Measurements from ENCODE around the gene DUOX1. TPM values are rescaled to one million over a fixed set of nuclear protein-coding genes. Genes with fewer than 3 reads are reported as not detected.

The DUOX1 gene
- total and polyA plus RNA-seq, 9 of the 15 experiments (the other 6 are each of a cell fraction or from before 2014, with no cell fraction given): 0.01 to 0.22 (median 0.01) TPM; not detected in 6

DNA sequence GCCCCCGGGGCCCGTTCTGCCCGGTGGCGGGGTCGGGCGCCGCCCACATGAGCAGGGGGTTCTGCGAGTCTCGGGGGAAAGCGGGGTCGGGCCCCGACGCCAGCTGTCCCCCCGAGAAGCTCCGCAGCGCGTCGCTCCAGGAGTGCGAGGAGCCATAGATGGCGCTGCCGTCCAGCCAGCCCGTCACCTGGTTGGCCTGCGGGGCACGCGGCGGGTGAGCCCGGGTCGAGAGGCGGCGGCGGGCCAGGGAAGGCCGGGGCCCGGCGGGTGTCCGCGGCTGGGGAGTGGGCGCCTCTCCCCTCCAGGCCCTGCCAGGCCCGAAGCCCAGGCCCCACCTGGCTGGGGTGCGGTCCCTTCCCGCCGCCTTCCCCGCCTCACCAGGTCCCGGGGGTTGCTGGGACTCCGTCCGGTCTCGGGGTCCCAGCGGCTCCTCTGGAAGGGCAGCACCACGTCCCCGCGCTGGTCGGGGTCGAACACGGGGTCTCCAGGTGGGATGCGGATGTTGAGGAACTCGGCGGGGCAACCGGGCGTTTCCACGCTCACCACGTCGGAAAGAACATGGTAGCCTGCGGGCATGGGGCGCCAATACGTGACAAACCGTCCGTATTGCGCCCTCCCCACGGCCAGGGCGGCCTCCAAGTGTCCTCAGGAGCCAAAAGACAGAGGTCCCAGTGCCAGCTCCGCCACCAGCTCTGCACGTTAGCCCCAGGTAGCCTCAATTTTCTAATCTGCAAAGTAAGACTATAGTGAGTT lies 18.2 kb upstream of the DUOX1 start:
- intact Hi-C loops (cut with micrococcal nuclease): no loop called here

More for the DNA sequence above, 18.2 kb upstream of the DUOX1 start:
- TF ChIP-seq AFF4 (CRISPR knock-in tag; IDR thresholded peaks at IDR 0.05) (no peak), RBM25 (IDR thresholded peaks at IDR 0.05; ENCODE audit: low read depth, low read length, severe bottlenecking) (no peak), EGR1 (conservative IDR thresholded peaks at IDR 0.05) (no peak), ESRRB (CRISPR knock-in tag; IDR thresholded peaks at IDR 0.05; ENCODE audit: borderline replicate concordance) (no peak), ZFX (CRISPR knock-in tag; IDR thresholded peaks at IDR 0.05) (no peak), HMG20B (CRISPR knock-in tag; IDR thresholded peaks at IDR 0.05) (no peak), DNMT1 (IDR thresholded peaks at IDR 0.05) (no peak), DPF2 (IDR thresholded peaks at IDR 0.05) (no peak), ZNF121 (CRISPR knock-in tag; conservative IDR thresholded peaks at IDR 0.05) (no peak)
- TF ChIP-seq, protein P1, sequence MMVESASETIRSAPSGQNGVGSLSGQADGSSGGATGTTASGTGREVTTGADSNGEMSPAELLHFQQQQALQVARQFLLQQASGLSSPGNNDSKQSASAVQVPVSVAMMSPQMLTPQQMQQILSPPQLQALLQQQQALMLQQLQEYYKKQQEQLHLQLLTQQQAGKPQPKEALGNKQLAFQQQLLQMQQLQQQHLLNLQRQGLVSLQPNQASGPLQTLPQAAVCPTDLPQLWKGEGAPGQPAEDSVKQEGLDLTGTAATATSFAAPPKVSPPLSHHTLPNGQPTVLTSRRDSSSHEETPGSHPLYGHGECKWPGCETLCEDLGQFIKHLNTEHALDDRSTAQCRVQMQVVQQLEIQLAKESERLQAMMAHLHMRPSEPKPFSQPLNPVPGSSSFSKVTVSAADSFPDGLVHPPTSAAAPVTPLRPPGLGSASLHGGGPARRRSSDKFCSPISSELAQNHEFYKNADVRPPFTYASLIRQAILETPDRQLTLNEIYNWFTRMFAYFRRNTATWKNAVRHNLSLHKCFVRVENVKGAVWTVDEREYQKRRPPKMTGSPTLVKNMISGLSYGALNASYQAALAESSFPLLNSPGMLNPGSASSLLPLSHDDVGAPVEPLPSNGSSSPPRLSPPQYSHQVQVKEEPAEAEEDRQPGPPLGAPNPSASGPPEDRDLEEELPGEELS (CRISPR knock-in tag; IDR thresholded peaks at IDR 0.05; ENCODE audit: borderline replicate concordance): no peak
- TF ChIP-seq, protein P2, sequence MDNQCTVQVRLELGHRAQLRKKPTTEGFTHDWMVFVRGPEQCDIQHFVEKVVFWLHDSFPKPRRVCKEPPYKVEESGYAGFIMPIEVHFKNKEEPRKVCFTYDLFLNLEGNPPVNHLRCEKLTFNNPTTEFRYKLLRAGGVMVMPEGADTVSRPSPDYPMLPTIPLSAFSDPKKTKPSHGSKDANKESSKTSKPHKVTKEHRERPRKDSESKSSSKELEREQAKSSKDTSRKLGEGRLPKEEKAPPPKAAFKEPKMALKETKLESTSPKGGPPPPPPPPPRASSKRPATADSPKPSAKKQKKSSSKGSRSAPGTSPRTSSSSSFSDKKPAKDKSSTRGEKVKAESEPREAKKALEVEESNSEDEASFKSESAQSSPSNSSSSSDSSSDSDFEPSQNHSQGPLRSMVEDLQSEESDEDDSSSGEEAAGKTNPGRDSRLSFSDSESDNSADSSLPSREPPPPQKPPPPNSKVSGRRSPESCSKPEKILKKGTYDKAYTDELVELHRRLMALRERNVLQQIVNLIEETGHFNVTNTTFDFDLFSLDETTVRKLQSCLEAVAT (IDR thresholded peaks at IDR 0.05): no peak
- TF ChIP-seq, protein P3, sequence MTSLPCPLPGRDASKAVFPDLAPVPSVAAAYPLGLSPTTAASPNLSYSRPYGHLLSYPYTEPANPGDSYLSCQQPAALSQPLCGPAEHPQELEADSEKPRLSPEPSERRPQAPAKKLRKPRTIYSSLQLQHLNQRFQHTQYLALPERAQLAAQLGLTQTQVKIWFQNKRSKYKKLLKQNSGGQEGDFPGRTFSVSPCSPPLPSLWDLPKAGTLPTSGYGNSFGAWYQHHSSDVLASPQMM (CRISPR knock-in tag; IDR thresholded peaks at IDR 0.05): no peak
- ChIA-PET CTCF (ENCODE audit: low intra/inter-chr PET ratio) (no interaction called here), POLR2A (no interaction called here)
- Histone ChIP-seq H3K27ac (ENCODE audit: extremely low read depth, low read depth, low read length) (no peak overlapping the region), H2AFZ (ENCODE audit: low read depth, low read length) (no peak overlapping the region), H3K4me1 (replicated peaks in 1 of 2; ENCODE audit: control insufficient read depth in 2 of 2, insufficient read depth in 2 of 2, low read length in 2 of 2) (peaks cover 0 to 20% of the 10 kb centered on the region in 2 experiments; a peak in 2 of 5 replicates), H3K79me2 (ENCODE audit: control insufficient read depth, insufficient read depth, low read length) (no peaks in the 10 kb centered on the region), H3K9ac (ENCODE audit: insufficient read depth in 1 of 2, low read depth in 2 of 2, low read length in 2 of 2) (no peak overlapping the region), H3K36me3 (ENCODE audit: control insufficient read depth, insufficient read depth, low read length) (no peaks in the 10 kb centered on the region), H3K27me3 (ENCODE audit: control insufficient read depth in 2 of 2, insufficient read depth in 2 of 2, low read length in 2 of 2) (peaks cover 3 to 28% of the 10 kb centered on the region in 2 experiments; a peak in 3 of 5 replicates), H4K20me1 (replicated peaks; ENCODE audit: control insufficient read depth, insufficient read depth, low read length) (0 out of 2 replicates have a peak, but pooled peaks cover 4% of the 10 kb centered on the region), H3K9me3 (replicated peaks; ENCODE audit: control insufficient read depth, insufficient read depth, low read depth, low read length) (no peaks in the 10 kb centered on the region), H3K4me2 (ENCODE audit: insufficient read depth, low read length) (no peak overlapping the region), H3K4me3 (no peak overlapping the region), H3K9me1 (ENCODE audit: control insufficient read depth, insufficient read depth, low read length) (no peaks in the 10 kb centered on the region)
- BruUV-seq (replicated peaks): no TSS peak
- ATAC-seq (no peak), FAIRE-seq (no peak), DNase-seq (ENCODE audit: extremely low read depth in 1 of 4, low spot score in 3 of 4) (no peak)
- in situ Hi-C loops (cut with MboI): loop anchor here (25.0 kb wide), 1 partner anchor 149 kb away; the partner anchor contains the start of gene TERB2
- WGBS (ENCODE audit: insufficient coverage, low coverage, missing lambda C conversion rate): 35% methylated on average over 14 of the region's 71 CpGs
